NAMALWA (cell line): ENCODE measurements around the gene CLN5.

ENCODE experiments used
- DNase-seq: peaks from one replicate; pipeline ENCODE4 v3.0.0-alpha.2; 2015; ENCODE audit warnings: low spot score

Gene CLN5

GRCh38 chr13:77019756-77020155, 27.9 kb downstream of the CLN5 start:
- no peak for DNase-seq

GRCh38 chr13:77022341-77022740, 30.5 kb downstream of the CLN5 start:
- DNase-seq, result no peak

DNA sequence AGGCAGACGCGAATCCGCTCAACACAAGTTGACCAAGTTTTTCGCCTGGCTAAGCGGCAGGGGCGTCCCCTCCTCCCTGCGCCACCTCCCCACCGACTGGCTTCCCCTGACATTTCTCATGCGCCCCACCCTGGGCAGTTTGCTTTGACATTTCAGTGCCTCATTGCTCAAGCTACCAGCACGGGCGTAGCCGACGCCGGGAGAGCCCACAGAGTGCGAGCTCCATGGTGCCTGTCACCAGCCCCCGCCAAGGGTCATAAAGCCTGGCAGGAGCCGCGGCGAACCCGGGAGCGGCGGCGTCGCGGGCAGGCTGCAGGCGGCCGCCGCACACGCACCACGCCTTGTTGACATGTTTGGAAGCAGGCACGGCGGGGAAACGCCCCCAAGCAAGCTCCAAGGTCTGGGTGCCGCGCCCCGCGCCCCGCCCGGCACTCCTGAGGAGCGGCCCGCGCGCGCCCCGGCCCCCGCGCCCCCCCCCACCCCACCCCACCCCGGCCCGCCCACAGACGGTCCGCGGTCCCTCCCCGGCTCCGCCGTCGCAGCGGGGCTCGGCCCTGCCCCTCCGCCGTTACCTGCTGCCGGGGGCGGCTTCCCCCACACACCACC, 34.5 kb downstream of the CLN5 start:
- peak; percentile 91 for DNase-seq

DNA sequence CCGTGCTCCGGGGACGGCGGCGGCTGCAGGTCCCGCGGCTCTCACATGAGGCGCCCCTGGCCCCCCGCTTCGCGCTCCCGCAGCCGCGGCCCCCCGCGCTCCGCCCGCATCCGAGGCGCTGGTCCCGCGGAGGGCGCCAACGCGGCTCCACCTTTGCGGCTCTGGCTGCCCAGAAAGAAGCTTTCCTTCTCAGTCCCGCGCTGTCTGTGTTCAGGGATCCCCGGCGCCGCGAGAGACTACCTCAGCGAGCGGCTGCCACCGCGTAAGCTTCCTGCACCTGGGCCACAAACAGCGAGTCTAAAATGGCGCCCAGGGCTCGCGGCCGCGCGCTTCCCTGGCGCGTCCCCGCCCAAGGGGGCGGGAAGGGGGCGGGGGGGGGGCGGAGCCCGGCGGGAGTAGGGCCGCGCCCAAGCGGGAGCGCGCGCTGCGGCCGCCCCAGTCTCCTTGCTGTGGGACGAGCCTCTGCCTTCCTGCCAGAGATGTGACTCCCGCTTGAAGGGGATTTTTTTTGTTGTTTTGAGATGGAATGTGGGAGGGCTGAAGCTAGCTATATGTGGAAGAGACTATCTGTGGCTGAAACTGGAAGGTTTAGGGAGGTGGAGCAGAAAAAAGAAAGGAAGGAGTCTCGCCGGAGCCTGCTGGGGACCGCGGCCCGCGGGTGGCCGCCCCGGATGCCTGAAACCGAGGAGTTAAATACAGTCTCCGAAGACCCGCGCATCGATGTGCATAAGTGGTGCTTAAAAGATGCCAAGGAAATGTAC, 35.2 kb downstream of the CLN5 start, which contains the start of gene FBXL3:
Gene FBXL3 (minus strand): TSS at position 299 of the 761 bp plus-strand sequence. CDS start 5,299 bp downstream, outside the sequence.
- DNase-seq, result peak; percentile 94

GRCh38 chr13:77028202-77028601, 36.3 kb downstream of the CLN5 start:
- DNase-seq, result no peak

GRCh38 chr13:77029436-77029835, 37.6 kb downstream of the CLN5 start:
- no peak for DNase-seq

- DNase-seq, result no peak
Measured at GRCh38 chr13:77031656-77032243, 39.9 kb downstream of the CLN5 start.

DNA sequence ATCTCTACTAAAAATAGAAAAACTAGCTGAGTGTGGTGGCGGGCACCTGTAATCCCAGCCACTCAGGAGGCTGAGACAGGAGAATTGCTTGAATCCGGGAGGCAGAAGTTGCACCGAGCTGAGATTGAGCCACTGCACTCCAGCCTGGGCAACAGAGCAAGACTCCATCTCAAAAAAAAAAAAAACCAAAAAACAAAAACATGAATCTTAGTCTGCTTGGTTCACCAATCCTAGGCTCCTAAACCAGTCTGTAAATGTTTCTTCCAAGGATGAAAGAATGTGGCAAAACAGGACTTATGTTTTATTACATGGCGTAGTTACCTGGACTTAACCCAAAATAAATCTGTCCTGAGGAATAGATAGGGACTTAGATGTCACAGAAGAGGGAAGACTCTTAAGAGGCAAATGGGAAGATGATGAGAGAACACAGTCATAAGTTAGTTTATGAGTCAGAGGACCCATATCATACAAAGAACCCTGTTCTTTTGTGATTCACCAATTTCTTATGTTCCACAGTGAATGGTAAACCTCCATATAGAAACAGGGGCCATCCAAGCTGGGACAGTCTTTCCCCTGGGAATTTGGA, 41.9 kb downstream of the CLN5 start:
- DNase-seq, result no peak

DNA sequence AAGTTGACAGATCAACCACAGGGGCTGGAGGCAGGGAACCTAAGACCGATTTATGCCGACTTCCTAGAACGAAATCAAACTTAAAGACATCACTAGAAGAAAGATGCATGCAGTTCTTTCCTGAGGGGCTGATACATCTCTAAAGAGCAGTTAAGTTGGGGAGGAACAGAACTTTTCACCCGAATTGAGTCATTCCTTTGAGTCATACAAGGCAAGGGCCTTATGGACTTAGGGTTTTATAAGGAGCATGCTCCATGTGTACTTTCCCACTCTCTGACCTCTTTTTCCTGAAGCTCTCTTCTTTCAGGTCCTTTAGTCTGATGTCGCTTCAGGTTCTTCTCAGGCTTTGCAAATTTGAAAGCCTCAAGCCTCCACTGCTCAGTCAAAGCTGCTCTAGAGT, 43.0 kb downstream of the CLN5 start:
- no peak for DNase-seq

- no peak for DNase-seq
Measured at GRCh38 chr13:77036279-77036678, 44.4 kb downstream of the CLN5 start.

GRCh38 chr13:77038907-77039480, 47.1 kb downstream of the CLN5 start:
- DNase-seq, result no peak

DNA sequence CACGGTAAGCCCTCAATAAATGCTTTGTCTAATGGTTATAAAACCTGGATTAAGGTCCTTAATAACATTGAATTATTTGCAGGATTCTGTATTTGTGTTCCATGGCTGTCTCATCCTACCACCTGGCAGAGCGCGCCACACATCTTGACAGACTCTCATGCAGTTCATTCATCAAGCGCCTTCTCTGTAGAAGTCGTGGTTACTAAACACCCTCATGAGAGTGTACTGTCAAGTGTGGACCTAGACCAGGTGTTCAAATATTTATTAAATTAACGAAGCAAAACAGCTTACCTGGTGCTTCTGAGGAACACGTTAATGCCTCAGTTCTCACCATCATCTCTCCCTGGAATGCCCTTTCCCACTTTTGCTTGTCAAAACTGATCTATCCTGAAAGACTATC, 48.2 kb downstream of the CLN5 start:
- no peak for DNase-seq

GRCh38 chr13:77040835-77041234, 49.0 kb downstream of the CLN5 start:
- DNase-seq, result no peak

GRCh38 chr13:77042566-77043177, 50.8 kb downstream of the CLN5 start:
- DNase-seq, result no peak

GRCh38 chr13:77047649-77048343, 55.9 kb downstream of the CLN5 start:
- no peak for DNase-seq

DNA sequence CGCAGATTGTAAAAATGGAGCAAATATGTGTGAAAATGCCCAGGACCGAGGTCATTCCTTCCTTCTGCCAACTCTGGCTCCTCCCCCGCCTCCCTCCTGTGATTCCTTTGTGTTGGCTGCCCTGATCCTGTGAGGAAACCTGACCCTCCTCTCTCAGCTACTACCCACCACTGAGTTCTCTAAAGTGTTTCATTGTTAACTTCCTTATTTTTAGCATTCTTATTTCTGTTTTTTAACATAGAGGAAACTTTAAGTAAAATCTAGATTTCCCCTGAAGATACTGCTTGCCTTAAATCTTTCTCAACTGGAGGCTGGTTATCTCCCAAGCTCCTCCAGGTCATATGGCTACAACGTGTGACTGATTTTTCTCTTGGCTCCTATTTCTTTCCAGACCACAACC, 56.8 kb downstream of the CLN5 start:
- no peak for DNase-seq

- DNase-seq, result no peak
Measured at GRCh38 chr13:77053192-77053591, 61.3 kb downstream of the CLN5 start.
